CD4-positive, CD25-positive, alpha-beta regulatory T cell (primary cell): ENCODE data around the gene PRDM16. TPM values are rescaled to one million over a fixed set of nuclear protein-coding genes. Genes with fewer than 3 reads are reported as not detected.

Source experiments
- ATAC-seq, 2 donors: fragments of 150-1000 bp; cut with Tn5 transposase; one replicate each; pipeline ENCODE4 v1.10.0; 2021; ENCODE audit warnings: low read depth in 2 of 2, moderate number of reproducible peaks in 2 of 2, moderate library complexity in 1 of 2
- DNase-seq, 3 donors: peaks; one replicate each; pipeline versions ENCODE4 v3.0.0 to v3.0.0-alpha.2; 2012 to 2022; ENCODE audit warnings: mixed read lengths in 1 of 3
- H3K27ac ChIP-seq: one replicate; pipeline ENCODE4 v1.7.0; 2013; ENCODE audit warnings: mild to moderate bottlenecking, low read length; ENCODE audit not compliant: insufficient read depth, poor library complexity, severe bottlenecking
- H3K27me3 ChIP-seq: one replicate; pipeline ENCODE4 v1.7.0; 2013; ENCODE audit warnings: low read length; ENCODE audit not compliant: control insufficient read depth, insufficient read depth
- H3K36me3 ChIP-seq: one replicate; pipeline ENCODE4 v1.7.0; 2013; ENCODE audit warnings: mild to moderate bottlenecking, low read length, moderate library complexity; ENCODE audit not compliant: control insufficient read depth, insufficient read depth
- H3K4me1 ChIP-seq: 2 replicates; pipeline ENCODE4 v1.7.0; 2013; ENCODE audit warnings: mild to moderate bottlenecking, low read length; ENCODE audit not compliant: insufficient read depth, control insufficient read depth, poor library complexity, severe bottlenecking
- H3K4me3 ChIP-seq: one replicate; pipeline ENCODE4 v1.7.0; 2013; ENCODE audit warnings: low read depth, mild to moderate bottlenecking, low read length, moderate library complexity
- H3K9me3 ChIP-seq, 2 experiments: 1 replicate in 1 of 2; 2 replicates in 1 of 2; pipeline ENCODE4 v1.7.0; 2013; ENCODE audit warnings: low read length in 2 of 2, mild to moderate bottlenecking in 1 of 2, moderate library complexity in 1 of 2; ENCODE audit not compliant: control insufficient read depth in 2 of 2
- H3K27ac Mint-ChIP-seq, 3 donors: one replicate each; pipeline ENCODE4 v1.8.0; 2020 to 2022; ENCODE audit warnings: mild to moderate bottlenecking in 3 of 3, mixed read lengths in 3 of 3, moderate library complexity in 2 of 3
- H3K27me3 Mint-ChIP-seq: one replicate; pipeline ENCODE4 v1.8.0; 2022; ENCODE audit warnings: mild to moderate bottlenecking, mixed read lengths
- H3K36me3 Mint-ChIP-seq: one replicate; pipeline ENCODE4 v1.8.0; 2020; ENCODE audit warnings: mixed read lengths
- H3K4me1 Mint-ChIP-seq, 4 donors: one replicate each; pipeline ENCODE4 v1.8.0; 2020 to 2022; ENCODE audit warnings: mixed read lengths in 4 of 4, mild to moderate bottlenecking in 1 of 4
- H3K4me3 Mint-ChIP-seq, 4 donors: one replicate each; pipeline ENCODE4 v1.8.0; 2020 to 2022; ENCODE audit warnings: mild to moderate bottlenecking in 4 of 4, mixed read lengths in 4 of 4, moderate library complexity in 3 of 4
- H3K9me3 Mint-ChIP-seq, 7 donors: one replicate each; pipeline ENCODE4 v1.8.0; 2020 to 2022; ENCODE audit warnings: mixed read lengths in 7 of 7, mild to moderate bottlenecking in 3 of 7, moderate library complexity in 2 of 7
- polyA plus RNA-seq, 4 donors: library from polyadenylated mRNA; unstranded; fragments of 300-500 nt; fragmentation: Illumina TruSeq; gene quantifications; one replicate each; pipeline ENCODE4 v1.2.3, GENCODE V29; 2021
- total RNA-seq: library from RNA; stranded (reverse); gene quantifications from one replicate; pipeline ENCODE4 v1.2.3, GENCODE V29; 2022

The PRDM16 gene
- total and polyA plus RNA-seq, 5 donors from 2014 or later: 0.27 TPM; not detected in 4

- Histone ChIP-seq H3K4me3 (no peak overlapping the region), H3K4me1 (no peaks in the 10 kb centered on the region), H3K27ac (no peak overlapping the region), H3K36me3 (no peaks in the 10 kb centered on the region), H3K9me3 (no peaks in the 10 kb centered on the region), H3K27me3 (no peaks in the 10 kb centered on the region)
- H3K9me3 Mint-ChIP-seq: no peaks in the 10 kb centered on the region
- DNase-seq: no peak
- ATAC-seq: no peak
- H3K4me1 Mint-ChIP-seq: no peaks in the 10 kb centered on the region
- no peak overlapping the region for H3K4me3 Mint-ChIP-seq
- no peak overlapping the region for H3K27ac Mint-ChIP-seq
- no peaks in the 10 kb centered on the region for H3K27me3 Mint-ChIP-seq
- no peaks in the 10 kb centered on the region for H3K36me3 Mint-ChIP-seq
These were observed 47.6 kb downstream of the PRDM16 start for GRCh38 chr1:3116560-3116959.

DNA sequence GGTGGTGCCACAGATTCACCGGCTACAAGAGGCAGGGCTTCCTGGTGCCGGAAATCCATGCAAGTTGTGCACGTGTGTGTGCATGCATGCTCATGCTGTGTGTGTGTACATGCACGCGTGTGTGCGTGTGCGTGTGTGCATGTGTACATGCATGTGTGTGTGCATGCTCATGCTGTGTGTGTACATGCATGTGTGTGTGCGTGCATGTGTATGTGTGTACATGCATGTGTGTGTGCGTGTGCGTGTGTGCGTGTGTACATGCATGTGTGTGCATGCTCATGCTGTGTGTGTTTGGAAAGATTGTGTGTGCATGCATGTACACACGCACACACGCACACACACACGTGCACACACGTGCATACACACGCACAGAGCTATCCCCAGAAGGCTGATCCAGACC is 48.9 kb downstream of the PRDM16 start:
- no peak overlapping the region for H3K27ac ChIP-seq
- ATAC-seq (no peak), DNase-seq (no peak)
- Mint-ChIP-seq H3K36me3 (no peaks in the 10 kb centered on the region), H3K4me1 (no peaks in the 10 kb centered on the region), H3K4me3 (no peak overlapping the region), H3K27ac (no peak overlapping the region), H3K27me3 (no peaks in the 10 kb centered on the region), H3K9me3 (no peaks in the 10 kb centered on the region)
- H3K27me3 ChIP-seq: no peaks in the 10 kb centered on the region
- no peak overlapping the region for H3K4me3 ChIP-seq
- H3K4me1 ChIP-seq: no peaks in the 10 kb centered on the region
- no peaks in the 10 kb centered on the region for H3K36me3 ChIP-seq
- no peaks in the 10 kb centered on the region for H3K9me3 ChIP-seq

GRCh38 chr1:3119061-3119460 is 50.1 kb downstream of the PRDM16 start:
- Mint-ChIP-seq H3K9me3 (no peaks in the 10 kb centered on the region), H3K27me3 (no peaks in the 10 kb centered on the region), H3K36me3 (no peaks in the 10 kb centered on the region), H3K4me1 (no peaks in the 10 kb centered on the region), H3K4me3 (no peak overlapping the region), H3K27ac (peak overlapping the region in 1 of 3 donors; percentile 48)
- DNase-seq (no peak), ATAC-seq (no peak)
- no peaks in the 10 kb centered on the region for H3K4me1 ChIP-seq
- H3K9me3 ChIP-seq: no peaks in the 10 kb centered on the region
- H3K27ac ChIP-seq: no peak overlapping the region
- no peaks in the 10 kb centered on the region for H3K27me3 ChIP-seq
- no peak overlapping the region for H3K4me3 ChIP-seq
- H3K36me3 ChIP-seq: no peaks in the 10 kb centered on the region

GRCh38 chr1:3119725-3120124 is 50.7 kb downstream of the PRDM16 start:
- Histone ChIP-seq H3K4me1 (no peaks in the 10 kb centered on the region), H3K36me3 (no peaks in the 10 kb centered on the region), H3K9me3 (no peaks in the 10 kb centered on the region), H3K4me3 (no peak overlapping the region), H3K27ac (no peak overlapping the region), H3K27me3 (no peaks in the 10 kb centered on the region)
- Mint-ChIP-seq H3K4me1 (no peaks in the 10 kb centered on the region), H3K27me3 (no peaks in the 10 kb centered on the region), H3K36me3 (no peaks in the 10 kb centered on the region), H3K4me3 (no peak overlapping the region), H3K27ac (no peak overlapping the region), H3K9me3 (no peaks in the 10 kb centered on the region)
- no peak for DNase-seq
- ATAC-seq: no peak

- H3K4me3 Mint-ChIP-seq: no peak overlapping the region
- H3K9me3 Mint-ChIP-seq: no peaks in the 10 kb centered on the region
- DNase-seq: no peak
- H3K4me1 Mint-ChIP-seq: no peaks in the 10 kb centered on the region
- ATAC-seq: no peak
- no peaks in the 10 kb centered on the region for H3K36me3 Mint-ChIP-seq
- Histone ChIP-seq H3K9me3 (no peaks in the 10 kb centered on the region), H3K4me1 (no peaks in the 10 kb centered on the region), H3K4me3 (no peak overlapping the region), H3K36me3 (no peaks in the 10 kb centered on the region), H3K27ac (no peak overlapping the region), H3K27me3 (no peaks in the 10 kb centered on the region)
- H3K27ac Mint-ChIP-seq: no peak overlapping the region
- no peaks in the 10 kb centered on the region for H3K27me3 Mint-ChIP-seq
These were observed 51.1 kb downstream of the PRDM16 start for GRCh38 chr1:3120140-3120539.

- H3K4me3 Mint-ChIP-seq: no peak overlapping the region
- ATAC-seq: no peak
- no peaks in the 10 kb centered on the region for H3K4me1 ChIP-seq
- no peaks in the 10 kb centered on the region for H3K36me3 ChIP-seq
- no peak for DNase-seq
- no peaks in the 10 kb centered on the region for H3K9me3 Mint-ChIP-seq
- no peaks in the 10 kb centered on the region for H3K9me3 ChIP-seq
- H3K27me3 Mint-ChIP-seq: no peaks in the 10 kb centered on the region
- no peaks in the 10 kb centered on the region for H3K36me3 Mint-ChIP-seq
- H3K27ac ChIP-seq: no peak overlapping the region
- no peaks in the 10 kb centered on the region for H3K27me3 ChIP-seq
- no peak overlapping the region for H3K4me3 ChIP-seq
- no peak overlapping the region for H3K27ac Mint-ChIP-seq
- H3K4me1 Mint-ChIP-seq: no peaks in the 10 kb centered on the region
These were observed 52.0 kb downstream of the PRDM16 start for GRCh38 chr1:3120994-3121393.

DNA sequence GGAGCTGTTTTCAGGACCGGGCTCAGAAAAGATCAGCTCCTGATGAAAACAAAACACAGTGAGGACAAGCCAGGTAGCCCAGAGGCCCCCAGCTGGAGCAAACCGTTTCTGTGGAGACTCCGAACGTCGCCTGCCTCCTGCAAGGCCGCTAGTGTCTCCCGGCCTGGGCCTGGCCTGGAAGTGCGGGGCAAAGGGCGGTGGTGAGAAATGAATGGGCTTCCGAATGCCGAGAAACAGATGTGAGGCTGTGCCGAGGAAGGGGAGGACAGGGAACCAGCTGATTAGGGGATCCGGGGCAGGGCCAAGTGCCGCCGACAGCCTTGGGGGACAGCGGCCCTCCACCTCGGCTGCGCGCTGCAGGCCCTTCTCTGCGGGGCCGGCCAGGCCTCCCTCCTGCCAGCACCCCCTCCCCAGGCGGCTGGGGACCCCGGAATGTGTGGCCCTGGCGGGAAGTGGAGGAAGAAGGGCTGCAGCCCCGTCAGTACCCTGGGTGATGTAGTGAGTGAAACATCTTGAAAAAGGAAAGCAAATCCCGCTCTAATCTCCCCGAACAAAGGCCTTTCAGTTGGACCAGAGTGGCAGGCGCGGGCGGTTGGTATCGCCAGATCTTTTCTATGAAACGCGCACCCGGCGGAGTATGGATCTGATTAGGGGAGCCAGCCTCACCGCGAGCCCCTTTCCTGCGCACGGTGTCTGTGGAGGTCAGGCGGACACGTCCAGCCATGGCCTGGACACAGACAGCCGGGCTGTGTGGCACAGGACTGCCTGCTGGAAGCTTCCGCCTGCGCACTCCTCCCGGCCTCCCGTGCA is 52.6 kb downstream of the PRDM16 start:
- no peak overlapping the region for H3K27ac Mint-ChIP-seq

GRCh38 chr1:3122311-3122710 is 53.3 kb downstream of the PRDM16 start:
- H3K36me3 Mint-ChIP-seq: no peaks in the 10 kb centered on the region
- no peak overlapping the region for H3K4me3 Mint-ChIP-seq

More for the DNA sequence above, 52.6 kb downstream of the PRDM16 start:
- H3K36me3 ChIP-seq: no peaks in the 10 kb centered on the region
- Mint-ChIP-seq H3K4me1 (no peaks in the 10 kb centered on the region), H3K4me3 (no peak overlapping the region), H3K9me3 (no peaks in the 10 kb centered on the region), H3K36me3 (no peaks in the 10 kb centered on the region), H3K27me3 (no peaks in the 10 kb centered on the region)
- no peak overlapping the region for H3K4me3 ChIP-seq
- no peak overlapping the region for H3K27ac ChIP-seq
- DNase-seq (no peak), ATAC-seq (no peak)
- H3K9me3 ChIP-seq: no peaks in the 10 kb centered on the region
- no peaks in the 10 kb centered on the region for H3K4me1 ChIP-seq
- no peaks in the 10 kb centered on the region for H3K27me3 ChIP-seq

More at GRCh38 chr1:3122311-3122710, 53.3 kb downstream of the PRDM16 start:
- Mint-ChIP-seq H3K9me3 (no peaks in the 10 kb centered on the region), H3K27ac (no peak overlapping the region), H3K4me1 (no peaks in the 10 kb centered on the region), H3K27me3 (no peaks in the 10 kb centered on the region)
- no peak overlapping the region for H3K27ac ChIP-seq
- no peak for DNase-seq
- no peaks in the 10 kb centered on the region for H3K36me3 ChIP-seq
- H3K4me3 ChIP-seq: no peak overlapping the region
- H3K4me1 ChIP-seq: no peaks in the 10 kb centered on the region
- no peaks in the 10 kb centered on the region for H3K27me3 ChIP-seq
- no peak for ATAC-seq
- no peaks in the 10 kb centered on the region for H3K9me3 ChIP-seq
